GM12891 (cell line): ENCODE data around the gene IGF1R.

ENCODE experiments used
- POLR2A ChIP-seq: IDR thresholded peaks from 2 replicates; pipeline ENCODE4 v1.6.1; 2011; ENCODE audit warnings: low read depth, low read length, control low read depth
- POLR2AphosphoS5 ChIP-seq: IDR thresholded peaks from 2 replicates; pipeline ENCODE4 v1.6.1; 2011; ENCODE audit warnings: low read depth, low read length, control low read depth
- TAF1 ChIP-seq: IDR thresholded peaks from 2 replicates; pipeline ENCODE4 v1.6.1; 2011; ENCODE audit warnings: low read depth, low read length, control low read depth

DNA sequence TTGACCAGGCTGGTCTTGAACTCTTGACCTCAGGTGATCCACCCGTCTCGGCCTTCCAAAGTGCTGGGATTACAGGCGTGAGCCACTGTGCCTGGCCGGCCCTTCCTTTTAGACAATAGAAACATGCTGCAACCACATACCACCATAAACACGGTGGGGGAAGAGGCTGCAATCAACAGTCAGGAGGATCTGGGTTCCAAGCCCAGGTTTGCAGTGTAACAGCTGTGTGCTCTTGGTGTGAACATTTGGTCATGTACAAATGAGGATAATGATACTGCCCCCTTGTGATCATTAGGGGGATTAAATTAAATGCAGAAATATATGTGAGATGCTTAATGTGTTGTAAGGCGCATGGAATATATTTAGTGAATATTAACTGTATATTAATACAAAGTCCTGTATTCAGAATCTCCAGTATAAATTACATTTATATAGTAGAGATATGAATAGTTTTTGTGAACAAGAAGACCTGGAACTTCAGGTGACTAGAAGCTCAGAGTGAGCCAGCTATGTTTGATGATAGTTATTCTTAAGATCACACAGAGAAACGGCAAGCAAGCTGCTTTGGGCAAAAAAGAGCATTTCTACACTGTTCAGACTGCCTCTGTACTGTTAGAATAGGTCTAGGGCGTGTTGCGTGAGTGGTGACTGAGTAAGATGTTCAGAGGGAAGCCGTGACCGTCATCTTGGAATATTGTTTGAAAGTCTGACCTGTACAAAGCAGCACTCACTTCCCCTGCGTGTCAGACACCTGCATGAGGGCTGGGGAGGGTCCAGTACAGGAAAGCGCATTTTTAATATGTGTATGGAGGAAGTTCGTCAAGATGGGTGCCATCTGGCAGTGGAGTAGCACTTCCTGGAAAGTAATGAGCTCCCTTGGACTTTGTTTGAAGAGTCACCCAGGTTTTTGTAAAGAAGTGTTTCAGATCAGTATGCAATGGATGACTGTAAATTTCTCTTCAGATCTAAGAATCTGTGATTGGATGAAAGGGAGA is 233.5 kb downstream of the IGF1R start:
- TF ChIP-seq POLR2AphosphoS5 (no peak), TAF1 (no peak), POLR2A (no peak)
